Stimulated activated CD4-positive, alpha-beta T cell treated with anti-CD3 and anti-CD28 coated beads, Interleukin-1b, Interleukin-23, amount 100 ng/mL, for 48 hours (primary cell): ENCODE results near the gene PACS1.
"Not testable (repeated sequence)": the region's sequence is repeated elsewhere in the genome, so short reads cannot be mapped to it uniquely, and the experiment has no call there.

Source experiments
- DNase-seq: peaks from one replicate; pipeline ENCODE4 v3.0.0-alpha.2; 2020

Gene PACS1

DNA sequence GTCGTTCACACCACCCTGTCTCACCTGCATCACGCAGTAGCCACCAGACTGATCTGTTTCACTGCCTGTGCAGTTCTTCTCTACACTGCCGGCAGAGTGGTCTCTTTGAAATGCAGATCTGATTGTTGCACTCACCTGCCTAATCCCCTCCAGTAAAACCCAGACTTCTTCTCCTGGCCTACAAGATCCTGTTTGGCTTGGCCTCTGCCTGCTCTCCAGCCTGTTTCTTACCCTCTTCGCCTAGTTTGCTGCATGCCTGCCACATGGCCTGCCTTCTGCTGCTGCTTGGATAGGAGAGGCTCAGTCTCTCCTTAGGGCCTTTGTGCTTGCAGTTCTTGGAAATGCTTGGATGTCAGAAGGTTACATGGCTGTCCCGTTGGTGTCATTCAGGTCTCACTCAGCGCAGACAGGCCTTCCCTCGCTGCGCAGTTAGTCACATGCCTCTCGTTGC lies 42.0 kb downstream of the PACS1 start:
- no peak for DNase-seq

- no peak for DNase-seq
These were observed 42.8 kb downstream of the PACS1 start for GRCh38 chr11:66112601-66113499.

DNA sequence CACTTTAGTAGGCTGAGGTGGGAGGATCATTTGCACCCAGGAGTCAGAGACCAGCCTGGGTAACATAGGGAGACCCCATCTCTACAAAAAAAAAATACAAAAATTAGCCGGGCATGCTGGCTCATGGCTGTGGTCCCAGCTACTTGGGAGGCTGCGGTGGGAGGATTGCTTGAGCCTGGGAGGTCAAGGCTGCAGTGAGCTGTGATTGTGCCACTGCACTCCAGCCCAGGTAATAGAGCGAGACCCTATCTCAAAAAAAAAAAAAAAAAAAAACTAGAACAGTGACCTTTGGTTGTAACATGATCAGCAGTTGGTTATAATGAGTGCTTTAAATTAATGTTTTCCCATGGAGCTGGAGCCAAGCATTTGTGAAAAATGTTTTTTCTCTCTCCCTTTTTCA lies 44.9 kb downstream of the PACS1 start:
- not testable (repeated sequence) for DNase-seq

- no peak for DNase-seq
These were observed 45.7 kb downstream of the PACS1 start for GRCh38 chr11:66115638-66116301.

GRCh38 chr11:66116576-66117361 lies 46.7 kb downstream of the PACS1 start:
- no peak for DNase-seq

- DNase-seq: no peak
These were observed 48.8 kb downstream of the PACS1 start for GRCh38 chr11:66118847-66119246.

GRCh38 chr11:66119348-66120133 lies 49.5 kb downstream of the PACS1 start:
- no peak for DNase-seq

DNA sequence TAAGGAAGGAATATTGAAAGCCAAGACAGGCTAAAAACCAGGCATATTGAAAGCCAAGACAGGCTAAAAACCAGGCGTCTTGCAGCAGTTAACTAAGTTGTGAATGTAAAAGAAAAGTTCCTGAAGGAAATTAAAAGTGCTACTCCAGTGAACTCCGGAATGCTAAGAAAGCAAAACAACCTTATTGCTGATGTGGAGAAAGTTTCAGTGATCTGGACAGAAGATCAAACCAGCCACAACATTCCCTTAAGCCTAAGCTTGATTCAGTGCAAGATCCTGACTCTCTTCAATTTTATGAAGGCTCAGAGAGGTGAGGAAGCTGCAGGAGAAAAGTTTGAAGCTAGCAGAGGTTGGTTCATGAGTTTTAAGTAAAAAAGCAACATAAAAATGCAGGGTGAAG lies 51.4 kb downstream of the PACS1 start:
- DNase-seq: no peak

DNA sequence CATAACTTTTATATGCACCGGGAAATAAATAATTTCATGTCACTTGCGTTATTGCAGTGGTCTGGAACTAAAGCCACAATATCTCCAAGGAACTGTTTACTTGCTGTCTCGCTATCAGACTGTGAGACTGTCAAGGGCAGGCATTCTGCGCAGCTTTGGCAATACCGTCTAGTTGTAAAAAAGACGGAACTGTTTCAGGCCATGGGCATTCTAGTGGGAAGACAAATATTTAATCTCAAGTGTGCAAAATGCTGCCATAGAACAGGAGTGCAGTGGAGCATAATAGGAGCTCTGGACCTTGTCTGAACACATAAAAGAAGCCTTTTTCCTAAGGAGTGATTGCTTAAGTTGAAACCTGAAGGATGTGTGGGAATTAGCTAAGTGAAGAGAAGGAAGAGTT lies 53.8 kb downstream of the PACS1 start:
- DNase-seq: no peak

- no peak for DNase-seq
These were observed 54.5 kb downstream of the PACS1 start for GRCh38 chr11:66124564-66124963.

DNA sequence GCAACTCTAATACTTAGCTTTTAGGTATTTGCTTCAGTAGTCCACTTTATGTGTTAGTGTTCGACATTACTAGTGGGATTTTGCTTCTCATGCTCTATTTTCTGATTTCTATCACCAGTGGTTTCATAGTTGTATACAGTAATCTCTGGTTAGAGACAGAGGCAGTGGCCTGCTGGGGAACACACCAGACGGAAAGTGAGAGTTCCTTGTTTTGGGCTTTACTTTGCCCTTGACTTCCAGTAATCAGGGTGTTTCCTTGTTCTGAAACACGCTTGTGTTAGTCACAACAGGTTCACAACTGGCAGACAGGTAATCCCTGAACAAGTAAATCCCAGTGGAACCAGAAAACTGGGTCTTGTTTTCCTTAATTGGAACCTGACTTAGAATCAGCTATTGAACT lies 56.0 kb downstream of the PACS1 start:
- DNase-seq: peak; percentile 46

- DNase-seq: peak; percentile 67
These were observed 56.9 kb downstream of the PACS1 start for GRCh38 chr11:66126808-66127555.

- no peak for DNase-seq
These were observed 60.9 kb downstream of the PACS1 start for GRCh38 chr11:66130978-66131377.

GRCh38 chr11:66131937-66132632 lies 62.0 kb downstream of the PACS1 start:
- no peak for DNase-seq

- no peak for DNase-seq
These were observed 63.2 kb downstream of the PACS1 start for GRCh38 chr11:66133216-66133775.

- DNase-seq: no peak
These were observed 66.7 kb downstream of the PACS1 start for GRCh38 chr11:66136752-66137123.

- no peak for DNase-seq
These were observed 69.8 kb downstream of the PACS1 start for GRCh38 chr11:66139817-66140404.

DNA sequence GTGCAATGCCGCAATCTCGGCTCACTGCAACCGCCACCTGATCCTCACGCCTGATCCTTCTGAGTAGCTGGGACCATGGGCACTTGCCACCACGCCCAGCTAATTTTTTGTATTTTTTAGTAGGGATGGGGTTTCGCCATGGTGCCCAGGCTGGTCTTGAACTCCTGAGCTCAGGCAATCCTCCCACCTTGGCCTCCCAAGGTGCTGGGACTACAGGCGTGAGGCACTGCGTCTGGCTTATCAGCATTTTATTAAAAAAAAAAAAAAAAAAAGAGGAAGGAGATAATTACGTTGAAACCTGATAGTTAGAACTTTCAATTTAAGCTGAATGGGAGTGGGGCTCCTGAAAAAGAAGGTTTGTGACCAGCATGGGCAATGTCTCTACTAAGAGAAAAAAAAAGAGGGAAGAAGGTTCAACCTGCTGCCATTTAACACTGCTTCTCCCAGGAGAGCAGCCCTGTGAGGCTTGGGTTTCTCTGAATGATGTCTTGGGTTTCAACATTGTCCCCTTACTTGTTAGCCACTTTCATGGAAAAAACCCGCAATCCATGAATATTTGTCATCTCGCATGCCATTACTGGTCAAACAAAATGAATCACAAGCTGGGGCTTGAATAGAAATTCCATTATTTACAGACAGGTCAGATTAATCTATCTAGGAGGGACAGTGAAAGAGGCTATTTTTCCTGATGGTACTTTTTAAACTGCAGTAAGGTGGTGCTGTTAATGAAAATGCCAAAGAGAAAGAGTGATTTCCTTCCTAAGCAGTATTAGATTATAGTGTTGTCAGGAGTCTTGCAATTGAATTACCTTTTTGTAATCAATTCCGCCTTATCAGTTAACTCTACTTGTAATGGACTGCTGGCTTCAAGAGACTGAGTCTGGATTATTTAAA lies 72.5 kb downstream of the PACS1 start:
- no peak for DNase-seq

GRCh38 chr11:66143264-66143566 lies 73.1 kb downstream of the PACS1 start:
- no peak for DNase-seq
